ENCODE data around the gene SMOC1. TPM values are rescaled to one million over a fixed set of nuclear protein-coding genes. Genes with fewer than 3 reads are reported as not detected.

The SMOC1 gene
- total RNA-seq, 6 experiments from 2014 or later, result not detected

GRCh38 chr14:69855180-69855832 is 23.9 kb upstream of the SMOC1 start:
- DNase-seq, result no peak
- Mint-ChIP-seq H3K4me1 (ENCODE audit: low read depth) (no peaks in the 10 kb centered on the region), H3K27me3 (ENCODE audit: insufficient read depth) (peaks cover 32% of the 10 kb centered on the region), H3K4me3 (no peak overlapping the region), H3K9me3 (no peaks in the 10 kb centered on the region), H3K27ac (no peak overlapping the region), H3K36me3 (ENCODE audit: low read depth) (no peaks in the 10 kb centered on the region)
- no peak for TF ChIP-seq CTCF (IDR thresholded peaks at IDR 0.05)

- H3K27ac Mint-ChIP-seq, result no peak overlapping the region
- no peaks in the 10 kb centered on the region for H3K36me3 Mint-ChIP-seq (ENCODE audit: low read depth)
- no peak overlapping the region for H3K4me3 Mint-ChIP-seq
- no peak for DNase-seq
- no peak for TF ChIP-seq CTCF (IDR thresholded peaks at IDR 0.05)
- H3K4me1 Mint-ChIP-seq (ENCODE audit: low read depth), result no peaks in the 10 kb centered on the region
- peaks cover 31% of the 10 kb centered on the region for H3K27me3 Mint-ChIP-seq (ENCODE audit: insufficient read depth)
- no peaks in the 10 kb centered on the region for H3K9me3 Mint-ChIP-seq
Measured at GRCh38 chr14:69858801-69859200, 20.4 kb upstream of the SMOC1 start.

GRCh38 chr14:69859591-69859990 is 19.6 kb upstream of the SMOC1 start:
- Mint-ChIP-seq H3K4me1 (ENCODE audit: low read depth) (no peaks in the 10 kb centered on the region), H3K4me3 (no peak overlapping the region), H3K9me3 (peaks cover 5% of the 10 kb centered on the region), H3K27ac (no peak overlapping the region), H3K36me3 (ENCODE audit: low read depth) (no peaks in the 10 kb centered on the region), H3K27me3 (ENCODE audit: insufficient read depth) (peaks cover 31% of the 10 kb centered on the region)
- no peak for TF ChIP-seq CTCF (IDR thresholded peaks at IDR 0.05)
- DNase-seq, result no peak

- DNase-seq, result no peak
- Mint-ChIP-seq H3K9me3 (peaks cover 10% of the 10 kb centered on the region), H3K4me3 (no peak overlapping the region), H3K4me1 (ENCODE audit: low read depth) (no peaks in the 10 kb centered on the region), H3K36me3 (ENCODE audit: low read depth) (no peaks in the 10 kb centered on the region), H3K27ac (no peak overlapping the region), H3K27me3 (ENCODE audit: insufficient read depth) (peaks cover 27% of the 10 kb centered on the region)
- TF ChIP-seq CTCF (IDR thresholded peaks at IDR 0.05), result no peak
Measured at GRCh38 chr14:69860221-69860620, 19.0 kb upstream of the SMOC1 start.

GRCh38 chr14:69861025-69861569 is 18.1 kb upstream of the SMOC1 start:
- no peak for DNase-seq
- H3K27ac Mint-ChIP-seq, result no peak overlapping the region

More at GRCh38 chr14:69861025-69861569, 18.1 kb upstream of the SMOC1 start:
- H3K4me1 Mint-ChIP-seq (ENCODE audit: low read depth), result no peaks in the 10 kb centered on the region
- H3K27me3 Mint-ChIP-seq (ENCODE audit: insufficient read depth), result peaks cover 22% of the 10 kb centered on the region
- H3K4me3 Mint-ChIP-seq, result no peak overlapping the region
- no peaks in the 10 kb centered on the region for H3K36me3 Mint-ChIP-seq (ENCODE audit: low read depth)
- no peak for TF ChIP-seq CTCF (IDR thresholded peaks at IDR 0.05)
- peaks cover 14% of the 10 kb centered on the region for H3K9me3 Mint-ChIP-seq

Measured in HFFc6 (cell line).